IPS DF 19.7 (cell line): ENCODE measurements around the gene TRAF6.
"Not testable (repeated sequence)": the region's sequence is repeated elsewhere in the genome, so short reads cannot be mapped to it uniquely, and the experiment has no call there.

Source experiments
- DNase-seq: peaks from one replicate; pipeline ENCODE4 v3.0.0-alpha.2; 2013; ENCODE audit warnings: low read depth, low spot score

Gene TRAF6, protein sequence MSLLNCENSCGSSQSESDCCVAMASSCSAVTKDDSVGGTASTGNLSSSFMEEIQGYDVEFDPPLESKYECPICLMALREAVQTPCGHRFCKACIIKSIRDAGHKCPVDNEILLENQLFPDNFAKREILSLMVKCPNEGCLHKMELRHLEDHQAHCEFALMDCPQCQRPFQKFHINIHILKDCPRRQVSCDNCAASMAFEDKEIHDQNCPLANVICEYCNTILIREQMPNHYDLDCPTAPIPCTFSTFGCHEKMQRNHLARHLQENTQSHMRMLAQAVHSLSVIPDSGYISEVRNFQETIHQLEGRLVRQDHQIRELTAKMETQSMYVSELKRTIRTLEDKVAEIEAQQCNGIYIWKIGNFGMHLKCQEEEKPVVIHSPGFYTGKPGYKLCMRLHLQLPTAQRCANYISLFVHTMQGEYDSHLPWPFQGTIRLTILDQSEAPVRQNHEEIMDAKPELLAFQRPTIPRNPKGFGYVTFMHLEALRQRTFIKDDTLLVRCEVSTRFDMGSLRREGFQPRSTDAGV

DNA sequence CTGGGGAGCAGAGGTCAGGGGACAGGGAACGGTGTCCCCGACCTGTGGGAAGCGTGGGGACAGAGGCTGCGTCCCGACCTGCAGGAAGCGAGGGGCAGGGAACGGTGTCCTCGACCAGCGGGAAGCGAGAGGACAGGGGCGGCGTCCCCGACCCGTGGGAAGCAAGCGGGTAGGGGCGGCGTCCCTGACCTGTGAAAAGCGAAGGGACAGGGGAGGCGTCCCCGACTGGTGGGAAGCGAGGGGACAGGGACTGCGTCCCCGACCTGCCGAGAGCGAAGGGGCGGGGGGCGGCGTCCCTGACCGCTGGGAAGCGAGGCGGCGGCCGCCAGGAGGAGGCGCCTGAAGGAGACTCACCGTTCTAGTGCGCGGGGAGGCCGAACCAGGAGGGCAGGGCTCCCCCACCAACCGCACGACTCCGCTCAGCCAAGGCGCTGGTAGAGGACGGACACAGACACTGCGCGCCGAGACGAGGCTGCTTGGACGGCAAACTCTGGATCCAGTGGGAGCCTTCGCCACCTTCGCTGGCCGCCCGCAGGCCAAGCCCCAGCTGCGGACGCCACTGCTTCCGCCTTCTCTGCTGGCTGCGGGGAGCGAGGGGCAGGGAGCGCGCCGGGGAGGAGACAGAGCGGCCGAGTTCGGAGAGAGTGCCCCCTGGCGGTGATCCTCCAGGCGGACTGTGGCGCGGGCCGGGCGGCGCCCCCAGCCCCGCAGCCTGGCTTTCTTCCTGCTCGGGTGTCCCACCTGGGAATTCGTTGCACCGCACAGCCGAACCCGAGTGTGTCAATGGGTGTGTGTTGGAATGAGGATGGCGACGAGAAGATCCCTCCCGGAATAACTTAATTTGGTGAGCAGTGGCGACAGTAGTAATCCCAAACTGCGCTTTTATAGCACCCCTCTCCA, at the start of gene TRAF6:
Gene TRAF6 (minus strand): TSS at position 579 of the 900 bp plus-strand sequence. CDS start 8,757 bp downstream, outside the sequence.
- DNase-seq = peak; percentile 38

DNA sequence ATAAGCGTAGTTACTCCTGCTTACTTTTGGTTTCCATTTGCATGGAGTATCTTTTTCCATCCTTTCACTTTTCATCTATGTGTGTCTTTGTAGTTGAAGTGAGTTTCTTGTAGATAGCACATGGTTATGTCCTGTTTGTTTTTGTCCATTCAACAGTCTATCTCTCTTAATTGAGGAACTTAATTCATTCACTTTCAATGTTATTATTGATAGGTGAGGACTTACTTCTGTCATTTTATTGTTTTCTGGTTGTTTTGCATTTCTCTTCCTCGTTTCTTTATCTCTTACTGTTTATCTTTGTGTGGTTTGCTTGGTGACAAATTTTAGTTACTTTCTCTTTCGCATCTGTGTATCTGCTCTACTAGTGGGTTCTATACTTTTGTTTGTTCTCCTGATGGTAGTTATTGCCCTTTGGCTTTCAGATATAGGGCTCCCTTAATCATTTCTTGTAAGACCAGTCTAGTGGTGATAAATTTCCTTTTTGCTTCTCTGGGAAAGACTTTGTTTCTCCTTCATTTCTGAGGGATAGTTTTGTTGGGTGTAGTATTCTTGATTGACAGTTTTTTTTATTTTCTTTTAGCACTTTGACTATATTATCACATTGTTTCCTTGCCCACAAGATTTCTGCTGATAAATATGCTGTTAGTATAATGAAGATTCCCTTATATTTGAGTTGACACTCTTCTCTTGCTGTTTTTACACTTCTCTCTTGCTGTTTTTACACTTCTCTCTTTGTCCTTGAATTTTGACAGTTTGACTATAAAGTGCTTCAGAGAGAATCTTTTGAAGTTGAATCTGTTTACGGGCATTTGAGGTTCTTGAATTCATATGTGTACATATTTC, 48.7 kb upstream of the TRAF6 start:
- DNase-seq = no peak

DNA sequence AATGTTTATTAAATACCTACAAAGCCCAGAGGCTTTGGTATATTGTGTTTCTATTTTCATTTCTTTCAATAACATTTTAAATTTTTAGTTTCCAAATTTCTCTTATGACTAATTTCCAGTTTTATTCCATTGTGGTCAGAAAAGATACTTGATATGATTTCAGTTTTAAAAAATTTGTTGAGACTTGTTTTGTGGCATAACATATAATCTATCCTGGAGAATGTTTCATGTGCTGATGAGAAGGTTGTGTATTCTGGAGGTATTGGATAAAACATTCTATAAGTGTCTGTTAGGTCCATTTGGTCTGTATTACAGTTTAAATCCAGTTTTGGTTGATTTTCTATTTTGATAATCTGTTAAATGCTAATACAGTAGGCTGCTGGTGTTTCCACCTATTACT, 47.9 kb upstream of the TRAF6 start:
- DNase-seq = no peak

DNA sequence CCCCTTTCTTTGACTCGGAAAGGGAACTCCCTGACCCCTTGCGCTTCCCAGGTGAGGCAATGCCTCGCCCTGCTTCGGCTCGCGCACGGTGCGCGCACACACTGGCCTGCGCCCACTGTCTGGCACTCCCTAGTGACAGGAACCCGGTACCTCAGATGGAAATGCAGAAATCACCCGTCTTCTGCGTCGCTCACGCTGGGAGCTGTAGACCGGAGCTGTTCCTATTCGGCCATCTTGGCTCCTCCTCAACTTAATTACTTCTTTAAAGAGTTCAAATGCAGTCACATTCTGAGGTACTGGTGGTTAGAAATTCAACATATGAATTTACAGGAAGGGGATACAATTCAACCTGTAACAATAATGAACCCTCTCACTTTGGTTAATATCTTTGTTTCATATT, 47.3 kb upstream of the TRAF6 start:
- not testable (repeated sequence) for DNase-seq

DNA sequence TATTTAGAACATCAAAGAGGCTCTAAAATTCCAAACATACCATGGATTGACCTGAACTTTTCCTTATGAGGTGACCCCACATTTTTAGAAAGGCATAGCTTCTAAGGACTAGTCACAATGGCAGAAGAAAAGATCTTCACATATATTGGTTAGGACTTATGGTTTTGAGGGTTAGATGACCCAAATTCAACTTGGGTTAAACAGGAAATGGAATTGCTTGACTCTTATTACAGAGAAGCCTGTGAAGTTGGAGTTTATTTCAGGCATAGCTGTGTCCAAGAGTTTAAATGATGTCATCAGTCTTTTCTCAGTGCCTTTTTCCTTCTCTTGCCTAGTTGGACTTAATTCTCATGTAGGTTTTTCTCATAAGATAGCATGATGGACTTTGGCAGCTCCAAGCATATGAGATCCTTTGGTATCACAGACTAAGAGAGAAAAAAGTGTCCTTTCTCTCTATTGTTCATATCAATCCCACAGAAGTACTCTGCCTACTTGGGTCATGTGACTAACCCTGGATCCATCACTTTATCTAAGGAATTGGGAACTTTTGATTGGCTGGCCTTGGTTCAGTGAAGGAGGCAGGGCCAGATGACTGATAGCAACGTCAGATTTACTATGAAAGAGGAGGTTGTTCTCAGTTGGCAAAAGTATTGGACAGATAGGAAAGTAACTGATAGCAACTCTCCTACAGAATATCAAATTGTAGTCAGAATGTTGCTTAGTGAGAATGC, 40.5 kb upstream of the TRAF6 start:
- no peak for DNase-seq

DNA sequence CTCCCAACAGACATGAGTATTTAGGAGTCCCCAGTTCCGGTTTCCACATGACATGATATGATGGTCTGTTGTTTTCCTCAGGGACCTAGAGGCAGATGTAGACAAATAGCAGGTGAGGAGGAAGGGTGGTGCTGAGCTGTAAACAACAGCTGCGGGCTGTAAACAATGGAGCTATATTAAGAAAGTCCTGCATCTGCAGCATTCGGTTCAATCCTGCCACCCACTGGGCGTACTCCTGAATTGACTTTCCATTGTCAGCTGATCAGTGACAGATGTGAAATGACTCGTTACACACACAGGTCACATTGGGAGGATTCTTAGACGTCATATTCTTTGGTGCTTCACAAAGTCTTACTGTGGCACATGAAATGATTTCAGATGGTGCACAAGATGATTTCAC, 30.9 kb upstream of the TRAF6 start:
- DNase-seq = peak; percentile 30

DNA sequence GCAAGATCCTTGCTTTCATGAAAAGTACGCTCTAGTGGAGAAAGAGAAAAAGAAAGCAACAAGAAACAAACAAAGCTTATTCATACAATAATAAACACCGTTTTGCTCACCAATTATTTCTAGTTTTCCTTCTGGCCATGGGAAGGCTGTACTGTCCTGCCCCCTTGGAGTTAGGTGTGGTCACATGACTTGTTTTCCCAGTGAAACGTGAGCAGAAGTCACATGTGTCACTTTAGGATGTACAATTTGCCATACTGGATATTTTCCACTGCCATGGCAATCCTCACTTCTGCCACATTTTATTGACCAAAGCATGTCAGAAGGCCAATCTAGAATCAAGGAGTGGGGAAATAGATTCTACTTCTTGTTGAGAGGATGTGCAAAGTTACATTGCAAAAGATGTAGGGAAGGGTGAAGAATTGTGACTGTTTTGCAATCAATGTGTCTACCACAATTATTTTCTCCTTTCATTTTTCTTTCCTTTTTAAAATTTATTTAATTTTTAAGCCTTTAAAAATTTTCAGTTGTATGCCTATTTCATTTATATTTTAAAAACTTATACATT, 24.3 kb upstream of the TRAF6 start:
- no peak for DNase-seq

DNA sequence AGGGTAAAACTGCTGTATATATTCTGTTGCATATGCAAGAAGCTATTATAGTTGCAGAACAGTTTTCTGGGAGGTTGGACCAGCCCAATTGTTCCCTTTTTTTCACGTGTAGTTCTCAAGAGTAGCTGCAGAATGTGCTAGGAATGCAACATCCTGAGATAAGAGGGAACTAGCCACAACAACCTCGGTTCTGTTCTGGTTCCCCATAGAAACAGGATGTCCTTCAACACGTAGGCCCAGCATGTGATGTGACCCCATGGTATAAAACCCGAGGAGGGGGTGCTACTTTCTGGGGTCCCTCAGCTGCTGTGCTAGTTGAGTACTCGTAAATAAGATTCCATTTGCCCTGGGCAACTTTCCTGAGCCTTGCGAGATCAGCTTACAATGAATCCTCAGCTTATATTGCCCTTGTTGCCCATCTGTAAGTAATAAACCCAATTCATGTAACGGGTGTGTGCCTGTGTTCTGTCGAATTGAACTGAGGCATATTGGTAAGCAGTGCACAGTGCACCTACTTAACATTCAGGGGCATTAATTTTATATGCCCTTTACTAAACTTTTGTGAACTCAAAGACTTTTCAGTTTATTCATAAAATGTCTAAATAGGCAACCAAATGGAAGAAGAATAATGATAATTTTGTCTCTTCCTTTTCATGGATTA, 23.0 kb upstream of the TRAF6 start:
- no peak for DNase-seq

DNA sequence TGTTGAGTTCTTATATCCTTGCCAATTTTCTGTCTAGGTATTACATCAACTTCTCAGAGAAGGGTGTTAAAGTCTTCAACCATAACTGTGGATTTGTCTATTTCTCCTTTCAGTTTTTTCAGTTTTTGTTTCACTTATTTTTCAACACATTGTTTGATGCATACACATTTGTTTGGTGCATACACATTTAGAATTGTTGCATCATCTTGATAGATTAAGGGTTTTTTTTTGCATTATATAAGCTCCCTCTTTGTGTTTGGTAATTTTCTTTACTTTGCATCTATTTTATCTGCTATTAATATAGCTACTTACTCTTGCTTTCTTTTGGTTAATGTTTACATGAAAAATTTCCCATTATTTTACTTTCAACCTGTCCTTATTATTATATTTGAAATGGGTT, 20.8 kb upstream of the TRAF6 start:
- no peak for DNase-seq

DNA sequence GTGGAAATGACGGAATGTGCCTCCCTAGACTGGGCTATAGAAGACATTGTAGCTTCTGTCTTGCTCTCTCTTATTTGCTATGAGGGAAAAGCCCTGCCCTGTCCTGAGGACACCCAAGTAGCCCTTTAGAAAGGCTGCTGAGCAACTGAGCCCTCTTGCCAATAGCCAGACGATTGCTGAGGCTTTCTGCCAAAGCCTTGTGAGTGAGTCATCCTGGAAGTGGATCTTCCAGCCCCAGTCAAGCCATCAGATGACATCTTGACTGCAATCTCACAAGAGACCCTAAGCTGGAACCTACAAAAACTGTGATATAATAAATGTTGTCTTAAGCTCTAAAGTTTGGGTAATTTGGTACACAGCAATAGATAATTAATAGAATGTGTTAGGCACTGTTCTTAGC, 3.9 kb upstream of the TRAF6 start:
- no peak for DNase-seq

DNA sequence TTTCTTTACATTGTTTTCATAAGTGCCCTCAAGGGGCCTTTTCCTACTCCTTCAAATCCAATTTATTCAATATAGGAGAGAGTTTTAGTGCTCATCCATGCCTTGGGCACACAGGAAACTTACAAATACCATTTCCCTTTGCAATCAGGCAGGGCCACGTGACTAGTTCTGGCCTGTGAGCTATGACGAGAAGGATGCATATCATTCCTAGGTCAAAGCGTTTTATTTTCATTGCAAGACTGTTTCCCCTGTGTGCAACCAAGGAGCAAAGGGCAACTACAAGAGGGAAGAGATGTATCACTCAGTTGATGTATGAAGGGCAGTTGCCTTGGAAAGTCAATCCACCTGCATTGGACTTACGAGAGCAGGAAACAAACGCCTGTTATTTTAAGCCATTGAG, 1.9 kb upstream of the TRAF6 start:
- no peak for DNase-seq

DNA sequence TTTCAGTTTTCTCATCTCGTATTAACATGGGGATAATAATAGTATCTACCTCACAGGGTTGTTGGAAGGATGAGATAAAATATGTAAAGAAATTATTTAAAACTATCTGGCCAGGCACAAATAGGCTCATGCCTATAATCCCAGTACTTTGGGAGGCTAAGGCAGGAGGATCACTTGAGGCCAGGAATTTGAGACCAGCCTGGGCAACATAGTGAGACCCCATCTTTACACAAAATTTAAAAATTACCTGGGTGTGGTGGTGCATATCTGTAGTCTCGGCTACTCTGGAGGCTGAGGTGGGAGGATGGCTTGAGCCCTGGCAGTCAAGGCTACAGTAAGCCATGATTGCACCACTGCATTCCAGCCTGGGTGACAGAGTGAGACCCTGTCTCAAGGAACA, 990 bp upstream of the TRAF6 start:
- DNase-seq = not testable (repeated sequence)

DNA sequence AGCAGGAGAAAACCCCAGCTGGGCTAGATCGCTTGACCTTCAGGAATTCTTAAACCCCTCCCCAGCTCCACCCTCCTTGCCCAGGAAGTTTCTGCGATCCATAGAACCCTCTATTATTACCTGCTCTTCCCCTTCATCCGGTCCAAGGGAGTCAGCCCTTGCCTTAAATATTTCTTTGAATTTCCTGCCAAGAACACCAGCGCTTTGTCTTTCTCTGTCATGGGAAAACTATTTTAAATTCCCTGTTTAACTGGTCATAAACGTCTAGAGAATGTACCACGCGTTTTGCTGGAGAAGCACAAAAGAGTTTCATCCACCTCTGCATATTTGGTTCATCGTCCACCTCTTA, 496 bp upstream of the TRAF6 start:
- no peak for DNase-seq

DNA sequence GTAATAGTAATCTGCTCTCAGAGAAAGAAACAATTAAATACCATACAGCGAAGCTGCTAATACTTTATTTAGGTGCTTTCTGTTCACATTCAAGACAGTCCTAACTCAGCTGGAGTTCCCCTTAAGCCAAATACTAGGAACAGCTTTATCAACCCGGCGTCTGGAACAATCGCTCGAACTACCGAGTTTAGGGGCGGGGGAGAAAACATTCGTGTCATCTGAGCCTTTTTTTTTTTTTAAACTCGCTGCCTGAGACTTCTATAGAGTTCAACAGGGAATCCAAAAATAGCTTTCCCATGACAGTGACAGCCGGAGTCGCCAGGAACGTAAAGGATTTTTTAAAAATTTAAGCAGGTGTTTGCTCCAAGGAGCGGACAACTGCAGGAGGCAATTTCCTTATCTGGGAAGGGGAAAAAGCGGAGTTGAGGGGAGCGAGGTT, 852 bp downstream of the TRAF6 start:
- no peak for DNase-seq

DNA sequence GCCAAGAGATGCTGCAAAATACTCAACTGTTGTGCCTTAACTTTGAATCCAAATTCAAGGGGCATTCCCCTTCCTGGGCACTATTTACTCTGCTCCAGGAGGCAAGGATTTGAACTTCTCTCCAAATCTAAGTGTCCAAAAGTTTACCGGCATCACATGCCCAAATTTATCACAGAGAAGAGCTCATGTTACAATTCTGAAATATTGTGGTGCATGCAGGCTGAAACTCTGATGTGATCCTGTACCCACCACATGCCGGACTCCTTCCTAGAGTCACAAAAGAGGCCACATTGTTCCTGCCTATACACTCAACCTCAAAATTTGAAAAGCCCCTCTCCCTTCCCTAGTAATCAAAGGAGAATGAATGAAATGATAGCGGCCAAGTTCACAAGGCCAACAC, 1.3 kb downstream of the TRAF6 start:
- DNase-seq = no peak

DNA sequence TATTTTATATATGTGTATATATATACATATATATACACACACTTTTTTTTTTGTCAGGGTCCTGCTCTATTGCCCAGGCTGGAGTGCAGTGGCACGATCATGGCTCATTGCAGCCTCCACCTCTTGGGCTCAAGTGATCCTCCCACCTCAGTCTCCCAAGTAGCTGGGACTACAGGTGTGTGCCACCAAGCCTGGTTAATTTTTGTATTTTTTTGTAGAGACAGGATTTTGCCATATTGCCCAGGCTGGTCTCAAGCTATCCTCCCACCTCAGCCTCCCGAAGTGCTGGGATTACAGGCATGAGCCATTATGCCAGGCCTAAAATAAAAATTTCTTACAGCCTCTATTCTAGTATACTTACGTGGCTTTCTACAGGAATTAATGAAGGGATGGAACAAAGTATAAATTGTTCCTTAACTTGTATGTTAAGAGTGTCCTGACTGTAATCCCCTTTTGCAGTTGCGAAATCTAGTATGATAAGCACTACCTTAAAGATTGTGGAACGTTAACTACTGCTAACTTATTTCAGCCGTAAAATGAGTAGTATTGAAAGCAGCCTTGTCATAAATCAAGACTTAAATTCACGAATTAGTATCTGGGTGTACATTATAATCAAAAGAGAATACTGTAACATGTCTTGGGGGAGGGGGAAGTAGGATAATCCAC, 2.1 kb downstream of the TRAF6 start:
- no peak for DNase-seq

DNA sequence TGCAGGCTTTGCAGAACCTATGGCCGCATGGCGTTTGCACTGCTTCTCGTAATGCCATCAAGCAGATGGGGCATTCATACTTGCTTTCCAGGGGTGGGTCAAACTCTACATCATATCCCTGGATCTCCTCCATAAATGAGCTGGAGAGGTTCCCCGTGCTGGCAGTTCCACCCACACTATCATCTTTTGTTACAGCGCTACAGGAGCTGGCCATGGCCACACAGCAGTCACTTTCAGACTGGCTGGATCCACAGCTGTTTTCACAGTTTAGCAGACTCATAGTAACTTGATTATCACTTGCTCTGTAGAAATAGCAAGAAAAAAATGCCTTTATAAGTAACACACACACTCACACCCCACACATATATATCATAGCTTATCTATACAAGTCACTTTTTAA, 8.8 kb downstream of the TRAF6 start:
- DNase-seq = no peak

DNA sequence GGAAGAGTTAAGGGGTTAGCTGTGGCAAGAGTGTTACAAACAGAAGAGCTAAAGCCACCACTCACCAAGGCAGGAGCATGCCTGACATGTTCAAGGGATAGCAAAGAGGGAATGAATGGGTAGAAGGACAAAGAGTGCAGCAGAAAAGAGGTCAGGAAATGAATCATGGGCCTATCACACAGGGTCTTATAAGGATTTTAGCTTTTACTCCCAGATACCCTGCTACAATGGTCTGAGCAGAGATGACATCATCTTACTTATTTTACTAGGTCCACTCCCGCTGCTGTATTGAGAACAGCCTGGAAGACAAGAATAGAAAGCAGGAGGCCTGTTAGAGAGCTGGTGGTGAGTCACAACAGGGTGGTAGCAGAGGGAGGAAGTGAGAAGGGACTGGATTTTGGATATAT, 9.8 kb downstream of the TRAF6 start:
- no peak for DNase-seq

DNA sequence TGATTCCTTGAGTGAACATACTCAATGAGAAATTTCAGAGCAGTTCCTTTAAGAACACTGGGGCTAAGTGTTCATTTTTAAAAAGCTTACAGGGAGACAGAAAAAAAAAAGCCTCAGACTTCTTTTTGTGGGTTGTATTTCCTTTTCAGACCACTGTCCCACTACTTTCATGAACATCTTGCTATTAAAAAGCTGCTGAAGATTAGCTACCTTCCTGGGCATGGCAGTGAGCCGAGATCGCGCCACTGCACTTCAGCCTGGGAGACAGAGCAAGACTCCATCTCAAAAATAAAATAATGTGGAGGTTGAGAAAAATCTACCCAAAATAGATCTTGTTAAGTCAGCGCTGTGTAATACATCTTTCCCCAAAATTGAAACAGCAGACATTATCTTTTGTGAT, 10.8 kb downstream of the TRAF6 start:
- no peak for DNase-seq

DNA sequence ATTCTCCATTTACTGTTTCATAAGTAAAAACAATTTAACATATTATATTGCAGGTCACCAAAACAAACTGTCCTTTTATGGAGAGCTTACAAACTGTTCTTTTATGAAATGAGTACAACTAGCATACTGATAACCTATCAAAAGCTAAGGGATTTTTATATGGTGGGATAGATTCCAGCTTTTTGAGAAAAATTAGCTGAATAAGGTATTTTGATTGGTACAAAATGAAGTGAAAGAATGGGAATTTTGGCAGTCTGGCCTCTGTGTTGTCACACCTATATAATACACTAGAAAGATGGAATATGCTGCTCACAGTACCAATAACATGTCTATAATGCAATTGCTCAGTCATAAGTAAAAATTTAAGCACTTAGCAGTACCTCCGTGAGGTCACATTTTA, 11.4 kb downstream of the TRAF6 start:
- no peak for DNase-seq
